Keratinocyte (primary cell): ENCODE results near the gene NGRN.

ENCODE experiments used
- CTCF ChIP-seq, 3 experiments: IDR thresholded peaks in 1 of 3; conservative IDR thresholded peaks in 1 of 3; optimal IDR thresholded peaks in 1 of 3; 2 replicates in 2 of 3; 3 replicates in 1 of 3; pipeline versions ENCODE3 to v1.5.1; 2011; ENCODE audit warnings: low read length in 3 of 3, mild to moderate bottlenecking in 3 of 3, moderate library complexity in 2 of 3, control low read depth in 1 of 3, inconsistent platforms in 1 of 3; ENCODE audit not compliant: insufficient read depth in 2 of 3; ENCODE audit errors: extremely low read depth in 1 of 3
- EZH2 ChIP-seq: IDR thresholded peaks from one replicate; pipeline ENCODE4 v1.6.1; 2012; ENCODE audit warnings: inconsistent platforms, mild to moderate bottlenecking, low read length, moderate library complexity

DNA sequence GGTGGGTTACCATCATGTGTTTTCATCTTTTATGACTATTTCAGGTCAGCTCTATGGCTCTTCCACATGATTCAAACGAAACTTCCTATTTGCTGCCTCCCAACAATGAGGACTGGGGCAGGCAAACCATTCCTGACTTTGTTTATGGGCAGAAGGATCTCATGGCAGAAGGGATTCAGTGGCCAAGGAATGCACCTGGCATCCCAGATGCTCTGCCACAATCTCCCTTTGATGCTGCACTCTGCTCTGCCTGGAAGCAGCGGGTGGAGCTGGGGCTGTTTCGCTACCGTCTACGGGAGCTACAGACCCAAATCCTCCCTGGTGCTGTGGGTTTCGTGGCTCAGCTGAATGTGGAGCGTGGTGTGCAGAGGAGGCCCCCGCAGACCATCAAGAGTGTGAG, 24.6 kb upstream of the NGRN start:
- TF ChIP-seq CTCF (optimal IDR thresholded peaks at IDR 0.05 in 1 of 3, IDR thresholded peaks at IDR 0.05 in 1 of 3, conservative IDR thresholded peaks at IDR 0.05 in 1 of 3; ENCODE audit: extremely low read depth in 1 of 3, insufficient read depth in 2 of 3, low read length in 3 of 3) = no peak
- TF ChIP-seq EZH2 = no peak
